K562 (cell line): Measurements from ENCODE around the gene ACSS2. TPM values are rescaled to one million over a fixed set of nuclear protein-coding genes. Genes with fewer than 3 reads are reported as not detected.
A peak's percentile ranks its signal among the peaks of the same experiment; 100 is the strongest.

Experiments used
- BACH1 ChIP-seq: fragments of 200-800 bp; sonication (Bioruptor generic); IDR thresholded peaks from 2 replicates; pipeline ENCODE4 v1.6.1; 2016; ENCODE audit warnings: missing genetic modification characterization, missing compliant biosample characterization
- CBFA2T2 ChIP-seq: fragments of 450-650 bp; conservative IDR thresholded peaks from 2 replicates; pipeline ENCODE4 v1.6.1; 2017; ENCODE audit warnings: mild to moderate bottlenecking
- CEBPG ChIP-seq, 3 experiments: fragments of 200-800 bp in 1 of 3; sonication (Bioruptor generic) in 1 of 3; sonication (generic) in 1 of 3; formaldehyde crosslinking in 1 of 3; IDR thresholded peaks in 2 of 3; conservative IDR thresholded peaks in 1 of 3; 2 replicates each; pipeline versions ENCODE4 v1.6.1 to v1.8.0; 2016 to 2022; ENCODE audit warnings: missing compliant biosample characterization in 2 of 3, missing genetic modification characterization in 2 of 3, mild to moderate bottlenecking in 1 of 3, missing genetic modification reagents in 1 of 3
- ESRRB ChIP-seq: fragments of 250-450 bp; sonication (Bioruptor Pico); IDR thresholded peaks from 2 replicates; pipeline ENCODE4 v1.5.0; 2020; ENCODE audit warnings: mild to moderate bottlenecking, moderate library complexity, borderline replicate concordance
- HIVEP1 ChIP-seq: fragments of 250-450 bp; sonication (Bioruptor Pico); IDR thresholded peaks from 2 replicates; pipeline ENCODE4 v1.4.0; 2020; ENCODE audit warnings: mild to moderate bottlenecking
- HNRNPK ChIP-seq: fragments of 200-400 bp; formaldehyde crosslinking; IDR thresholded peaks from one replicate; pipeline ENCODE4 v1.6.1; 2018; ENCODE audit warnings: mild to moderate bottlenecking, low read depth, low read length; ENCODE audit not compliant: poor library complexity, severe bottlenecking
- MBD2 ChIP-seq: sonication (generic); IDR thresholded peaks from 2 replicates; pipeline ENCODE4 v1.6.1; 2016; ENCODE audit warnings: low read depth, borderline replicate concordance
- MTA1 ChIP-seq: fragments of 450-650 bp; IDR thresholded peaks from 2 replicates; pipeline ENCODE4 v1.6.1; 2017; ENCODE audit warnings: borderline replicate concordance
- NFATC3 ChIP-seq: fragments of 450-650 bp; IDR thresholded peaks from 2 replicates; pipeline ENCODE4 v1.6.1; 2017; ENCODE audit warnings: mild to moderate bottlenecking
- NFIX ChIP-seq: fragments of 250-450 bp; sonication (Bioruptor Pico); IDR thresholded peaks from 2 replicates; pipeline ENCODE4 v1.4.0; 2020; ENCODE audit warnings: low read depth, mild to moderate bottlenecking, moderate library complexity
- PPARD ChIP-seq: fragments of 250-450 bp; sonication (Bioruptor Pico); IDR thresholded peaks from 2 replicates; pipeline ENCODE4 v1.8.0; 2022; ENCODE audit warnings: inconsistent platforms, mild to moderate bottlenecking, moderate library complexity
- SP1 ChIP-seq: sonication (generic); formaldehyde crosslinking; IDR thresholded peaks from 2 replicates; pipeline ENCODE4 v1.8.1; 2022; ENCODE audit warnings: mild to moderate bottlenecking, missing genetic modification reagents
- STAT5B ChIP-seq: fragments of 250-450 bp; sonication (Bioruptor Pico); IDR thresholded peaks from 2 replicates; pipeline ENCODE4 v1.8.0; 2021; ENCODE audit warnings: mild to moderate bottlenecking, inconsistent platforms
- TAL1 ChIP-seq: fragments of 450-650 bp; IDR thresholded peaks from 2 replicates; pipeline ENCODE4 v1.6.1; 2016; ENCODE audit warnings: mild to moderate bottlenecking
- ZBED1 ChIP-seq: IDR thresholded peaks from 2 replicates; pipeline ENCODE4 v1.6.1; 2014
- ZNF311 ChIP-seq: fragments of 250-450 bp; sonication (Bioruptor Pico); IDR thresholded peaks from 2 replicates; pipeline ENCODE4 v1.4.0; 2020; ENCODE audit warnings: mild to moderate bottlenecking, moderate library complexity
- ZZZ3 ChIP-seq: fragments of 450-650 bp; IDR thresholded peaks from 2 replicates; pipeline ENCODE4 v1.6.1; 2016; ENCODE audit warnings: antibody characterized with exemption, mild to moderate bottlenecking, moderate library complexity
- polyA plus RNA-seq, 8 experiments: library from polyadenylated mRNA; depleted of rRNA in 4 of 8; stranded (reverse) in 5 of 8; unstranded in 3 of 8; fragments of >200 nt; fragmentation: Nextera tagmentation in 2 of 8; fragmentation: Illumina TruSeq in 1 of 8; extraction: Ambion mirVana in 2 of 8; extraction: Trizol in 1 of 8; gene quantifications; 2 replicates each; pipeline versions ENCODE4 v1.2.1 to v1.2.3, GENCODE V29; 2011 to 2014; ENCODE audit warnings: inconsistent platforms in 1 of 8, missing spikeins in 1 of 8
- total RNA-seq, 7 experiments: library from RNA; depleted of rRNA in 6 of 7; stranded (reverse); fragments of >200 nt in 6 of 7; fragmentation: Illumina TruSeq in 2 of 7; extraction: Trizol in 2 of 7; gene quantifications; 2 replicates each; pipeline versions ENCODE4 v1.2.1 to v1.2.3, GENCODE V29; 2011 to 2021; ENCODE audit warnings: low replicate concordance in 1 of 7
- TF ChIP-seq, protein P1 (sequence below): sonication (generic); formaldehyde crosslinking; IDR thresholded peaks from 2 replicates; pipeline ENCODE4 v1.9.0; 2022; ENCODE audit warnings: mild to moderate bottlenecking, missing genetic modification reagents
- TF ChIP-seq, protein P2 (sequence below), 2 experiments: fragments of 200-800 bp in 1 of 2; sonication (Bioruptor generic) in 1 of 2; sonication (generic) in 1 of 2; formaldehyde crosslinking in 1 of 2; IDR thresholded peaks in 1 of 2; conservative IDR thresholded peaks in 1 of 2; 2 replicates each; pipeline versions ENCODE4 v1.5.0 to v1.6.1; 2016 to 2020; ENCODE audit warnings: missing compliant biosample characterization in 1 of 2, missing genetic modification characterization in 1 of 2, missing genetic modification reagents in 1 of 2
- TF ChIP-seq, protein P3 (sequence below): fragments of 250-450 bp; sonication (Bioruptor Pico); IDR thresholded peaks from 2 replicates; pipeline ENCODE4 v1.5.0; 2021; ENCODE audit warnings: mild to moderate bottlenecking, moderate library complexity
- TF ChIP-seq, protein P4 (sequence below): fragments of 250-450 bp; sonication (Bioruptor Pico); IDR thresholded peaks from 2 replicates; pipeline ENCODE4 v1.9.0; 2021; ENCODE audit warnings: mild to moderate bottlenecking
- TF ChIP-seq, protein P5 (sequence below): sonication (generic); formaldehyde crosslinking; IDR thresholded peaks from 2 replicates; pipeline ENCODE4 v1.4.0; 2020; ENCODE audit warnings: mild to moderate bottlenecking, missing genetic modification reagents

ACSS2 gene
- total and polyA plus RNA-seq, 9 of the 15 experiments (the other 6 are each of a cell fraction or from before 2014, with no cell fraction given): 21.9 to 246 (median 66.2) TPM

DNA sequence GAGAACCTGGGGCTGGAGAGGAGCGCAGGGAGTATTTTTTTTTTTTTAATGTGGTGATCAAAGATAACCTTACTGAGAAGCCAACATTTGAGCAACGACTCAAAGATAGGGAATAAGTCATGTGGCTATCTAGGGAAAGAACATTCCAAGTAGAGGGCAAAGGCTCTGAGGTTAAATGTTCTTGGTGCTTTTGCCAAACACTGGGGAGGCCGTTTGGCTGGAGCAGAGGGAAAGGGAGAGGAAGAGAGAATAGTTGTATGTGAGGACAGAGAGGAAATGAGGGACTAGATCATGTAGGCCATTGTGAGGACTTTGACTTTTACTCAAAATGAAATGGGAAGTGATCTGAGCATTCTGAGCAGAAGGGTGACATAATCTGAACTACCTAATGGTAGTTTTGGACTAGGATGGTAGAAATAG is 27.8 kb downstream of the ACSS2 start (continued):
- TF ChIP-seq MBD2 (no peak), ZBED1 (no peak), HNRNPK (no peak), MTA1 (no peak), ESRRB (CRISPR knock-in tag) (no peak), CEBPG (CRISPR knock-in tag; IDR thresholded peaks at IDR 0.05) (no peak), CEBPG (tag; conservative IDR thresholded peaks at IDR 0.05 in 1 of 2, IDR thresholded peaks at IDR 0.05 in 1 of 2) (no peak), HIVEP1 (CRISPR knock-in tag) (no peak), ZNF311 (CRISPR knock-in tag) (no peak), PPARD (CRISPR knock-in tag) (no peak), ZZZ3 (no peak), SP1 (no peak), NFATC3 (no peak), TAL1 (0 out of 2 replicates have a peak, but pooled peaks have one; percentile 23), NFIX (no peak), CBFA2T2 (peak; percentile 21; the same call in 1 of the 2 replicates), BACH1 (tag) (no peak), STAT5B (no peak)
- TF ChIP-seq, protein P1, sequence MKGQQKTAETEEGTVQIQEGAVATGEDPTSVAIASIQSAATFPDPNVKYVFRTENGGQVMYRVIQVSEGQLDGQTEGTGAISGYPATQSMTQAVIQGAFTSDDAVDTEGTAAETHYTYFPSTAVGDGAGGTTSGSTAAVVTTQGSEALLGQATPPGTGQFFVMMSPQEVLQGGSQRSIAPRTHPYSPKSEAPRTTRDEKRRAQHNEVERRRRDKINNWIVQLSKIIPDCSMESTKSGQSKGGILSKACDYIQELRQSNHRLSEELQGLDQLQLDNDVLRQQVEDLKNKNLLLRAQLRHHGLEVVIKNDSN: no peak
- TF ChIP-seq, protein P2, sequence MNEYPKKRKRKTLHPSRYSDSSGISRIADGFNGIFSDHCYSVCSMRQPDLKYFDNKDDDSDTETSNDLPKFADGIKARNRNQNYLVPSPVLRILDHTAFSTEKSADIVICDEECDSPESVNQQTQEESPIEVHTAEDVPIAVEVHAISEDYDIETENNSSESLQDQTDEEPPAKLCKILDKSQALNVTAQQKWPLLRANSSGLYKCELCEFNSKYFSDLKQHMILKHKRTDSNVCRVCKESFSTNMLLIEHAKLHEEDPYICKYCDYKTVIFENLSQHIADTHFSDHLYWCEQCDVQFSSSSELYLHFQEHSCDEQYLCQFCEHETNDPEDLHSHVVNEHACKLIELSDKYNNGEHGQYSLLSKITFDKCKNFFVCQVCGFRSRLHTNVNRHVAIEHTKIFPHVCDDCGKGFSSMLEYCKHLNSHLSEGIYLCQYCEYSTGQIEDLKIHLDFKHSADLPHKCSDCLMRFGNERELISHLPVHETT (CRISPR knock-in tag; conservative IDR thresholded peaks at IDR 0.05 in 1 of 2, IDR thresholded peaks at IDR 0.05 in 1 of 2): no peak
- TF ChIP-seq, protein P3, sequence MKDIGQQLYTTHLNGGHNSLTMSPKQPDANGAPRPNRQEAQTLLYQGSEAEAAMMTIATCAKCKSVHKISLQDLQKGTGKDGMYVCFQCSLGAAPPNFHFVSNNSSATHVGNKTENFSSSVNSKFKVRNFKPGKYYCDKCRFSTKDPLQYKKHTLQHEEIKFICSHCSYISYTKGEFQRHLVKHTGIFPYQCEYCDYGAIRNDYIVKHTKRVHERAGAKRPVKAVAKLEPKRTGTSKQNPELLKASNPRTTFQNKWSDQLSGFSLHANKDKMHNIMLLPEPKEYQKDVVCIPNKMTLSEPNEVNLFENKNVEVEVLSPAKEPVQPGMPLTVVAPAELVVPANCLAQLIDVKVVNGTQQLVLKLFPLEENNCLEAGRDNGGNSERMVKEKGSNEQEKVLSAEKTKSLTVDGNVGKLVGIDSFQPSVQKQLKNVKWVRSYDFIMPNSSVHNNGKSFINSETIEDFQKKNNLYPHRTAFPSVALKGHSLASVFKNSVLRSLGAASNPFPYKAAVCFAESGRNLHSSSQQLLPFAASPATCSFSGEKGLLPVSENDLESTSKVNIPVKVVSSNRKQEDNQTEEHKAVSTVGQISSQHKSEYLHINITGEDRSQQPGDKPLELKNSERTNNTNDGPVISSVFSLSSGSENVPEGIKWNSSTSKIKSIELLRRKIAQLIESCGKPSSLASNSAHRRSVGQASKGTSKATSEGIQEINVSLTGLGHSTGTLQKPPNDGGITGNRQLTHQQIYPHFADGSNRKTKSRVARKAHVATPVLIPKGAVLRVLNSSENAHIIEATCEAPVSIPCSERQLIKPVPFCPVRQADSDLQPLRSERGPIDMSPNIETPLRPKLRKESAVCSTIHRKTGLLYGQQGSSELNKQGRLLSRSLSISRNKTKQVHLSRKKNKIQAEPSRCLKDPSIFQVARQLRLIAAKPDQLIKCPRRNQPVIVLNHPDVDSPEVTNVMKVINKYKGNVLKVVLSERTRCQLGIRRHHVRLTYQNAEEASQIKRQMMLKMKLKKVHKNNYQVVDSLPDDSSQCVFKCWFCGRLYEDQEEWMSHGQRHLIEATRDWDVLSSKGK (CRISPR knock-in tag): no peak
- TF ChIP-seq, protein P4, sequence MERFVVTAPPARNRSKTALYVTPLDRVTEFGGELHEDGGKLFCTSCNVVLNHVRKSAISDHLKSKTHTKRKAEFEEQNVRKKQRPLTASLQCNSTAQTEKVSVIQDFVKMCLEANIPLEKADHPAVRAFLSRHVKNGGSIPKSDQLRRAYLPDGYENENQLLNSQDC (CRISPR knock-in tag): no peak
- TF ChIP-seq, protein P5, sequence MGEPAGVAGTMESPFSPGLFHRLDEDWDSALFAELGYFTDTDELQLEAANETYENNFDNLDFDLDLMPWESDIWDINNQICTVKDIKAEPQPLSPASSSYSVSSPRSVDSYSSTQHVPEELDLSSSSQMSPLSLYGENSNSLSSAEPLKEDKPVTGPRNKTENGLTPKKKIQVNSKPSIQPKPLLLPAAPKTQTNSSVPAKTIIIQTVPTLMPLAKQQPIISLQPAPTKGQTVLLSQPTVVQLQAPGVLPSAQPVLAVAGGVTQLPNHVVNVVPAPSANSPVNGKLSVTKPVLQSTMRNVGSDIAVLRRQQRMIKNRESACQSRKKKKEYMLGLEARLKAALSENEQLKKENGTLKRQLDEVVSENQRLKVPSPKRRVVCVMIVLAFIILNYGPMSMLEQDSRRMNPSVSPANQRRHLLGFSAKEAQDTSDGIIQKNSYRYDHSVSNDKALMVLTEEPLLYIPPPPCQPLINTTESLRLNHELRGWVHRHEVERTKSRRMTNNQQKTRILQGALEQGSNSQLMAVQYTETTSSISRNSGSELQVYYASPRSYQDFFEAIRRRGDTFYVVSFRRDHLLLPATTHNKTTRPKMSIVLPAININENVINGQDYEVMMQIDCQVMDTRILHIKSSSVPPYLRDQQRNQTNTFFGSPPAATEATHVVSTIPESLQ: no peak
